SJCRH30 (cell line): Measurements from ENCODE around the gene NIPAL4. TPM values are rescaled to one million over a fixed set of nuclear protein-coding genes. Genes with fewer than 3 reads are reported as not detected.
A peak's percentile ranks its signal among the peaks of the same experiment; 100 is the strongest.
"Not testable (repeated sequence)": the region's sequence is repeated elsewhere in the genome, so short reads cannot be mapped to it uniquely, and the experiment has no call there.

Experiments used
- DNase-seq, 2 experiments: peaks; one replicate each; pipeline ENCODE4 v3.0.0-alpha.2; 2015 to 2020
- H3K27ac ChIP-seq: fragments of 250-450 bp; sonication (Bioruptor Pico); 2 replicates; pipeline ENCODE4 v1.5.1; 2020; ENCODE audit warnings: mild to moderate bottlenecking, moderate library complexity
- H3K27me3 ChIP-seq: fragments of 250-450 bp; sonication (Bioruptor Pico); 2 replicates; pipeline ENCODE4 v1.5.1; 2020; ENCODE audit warnings: mild to moderate bottlenecking, moderate library complexity
- H3K36me3 ChIP-seq: fragments of 250-450 bp; sonication (Bioruptor Pico); 2 replicates; pipeline ENCODE4 v1.5.1; 2020; ENCODE audit warnings: mild to moderate bottlenecking, moderate library complexity
- H3K4me1 ChIP-seq: fragments of 250-450 bp; sonication (Bioruptor Pico); 2 replicates; pipeline ENCODE4 v1.5.1; 2020; ENCODE audit warnings: mild to moderate bottlenecking, moderate library complexity
- H3K4me3 ChIP-seq: fragments of 250-450 bp; sonication (Bioruptor Pico); 2 replicates; pipeline ENCODE4 v1.5.1; 2020; ENCODE audit warnings: mild to moderate bottlenecking, moderate library complexity
- H3K9me3 ChIP-seq: fragments of 250-450 bp; sonication (Bioruptor Pico); replicated peaks from 2 replicates; pipeline ENCODE4 v1.5.1; 2020; ENCODE audit warnings: mild to moderate bottlenecking, moderate library complexity
- total RNA-seq: library from RNA; depleted of rRNA; stranded (reverse); fragments of >200 nt; shearing (Covaris generic); gene quantifications from 2 replicates; pipeline ENCODE4 v1.2.3, GENCODE V29; 2014

Gene NIPAL4
- total RNA-seq, 1 experiment from 2014 or later: not detected

- H3K9me3 ChIP-seq: no peaks in the 10 kb centered on the region
- H3K27ac ChIP-seq: no peak overlapping the region
- H3K4me1 ChIP-seq: no peaks in the 10 kb centered on the region
- H3K36me3 ChIP-seq: peaks cover 9% of the 10 kb centered on the region
- no peaks in the 10 kb centered on the region for H3K27me3 ChIP-seq
- no peak overlapping the region for H3K4me3 ChIP-seq
- DNase-seq: no peak
Measured at GRCh38 chr5:157473383-157474320, 13.6 kb downstream of the NIPAL4 start.

GRCh38 chr5:157475432-157475831 lies 15.4 kb downstream of the NIPAL4 start:
- Histone ChIP-seq H3K27me3 (no peaks in the 10 kb centered on the region), H3K36me3 (peaks cover 12% of the 10 kb centered on the region), H3K27ac (no peak overlapping the region), H3K9me3 (no peaks in the 10 kb centered on the region), H3K4me1 (no peaks in the 10 kb centered on the region), H3K4me3 (no peak overlapping the region)
- DNase-seq: no peak

- Histone ChIP-seq H3K4me1 (no peaks in the 10 kb centered on the region), H3K36me3 (peaks cover 25% of the 10 kb centered on the region), H3K4me3 (no peak overlapping the region), H3K27ac (no peak overlapping the region), H3K9me3 (no peaks in the 10 kb centered on the region), H3K27me3 (no peaks in the 10 kb centered on the region)
- peak; percentile 33 to 83 for DNase-seq
Measured at GRCh38 chr5:157476702-157477408, 16.8 kb downstream of the NIPAL4 start.

- Histone ChIP-seq H3K9me3 (no peaks in the 10 kb centered on the region), H3K4me3 (no peak overlapping the region), H3K4me1 (no peaks in the 10 kb centered on the region), H3K27ac (no peak overlapping the region), H3K36me3 (peaks cover 33% of the 10 kb centered on the region), H3K27me3 (no peaks in the 10 kb centered on the region)
- no peak for DNase-seq
Measured at GRCh38 chr5:157477814-157478494, 17.9 kb downstream of the NIPAL4 start.

- Histone ChIP-seq H3K4me3 (no peak overlapping the region), H3K36me3 (peaks cover 37% of the 10 kb centered on the region), H3K4me1 (no peaks in the 10 kb centered on the region), H3K27me3 (no peaks in the 10 kb centered on the region), H3K27ac (no peak overlapping the region), H3K9me3 (no peaks in the 10 kb centered on the region)
- no peak for DNase-seq
Measured at GRCh38 chr5:157478726-157479125, 18.7 kb downstream of the NIPAL4 start.

GRCh38 chr5:157479166-157479565 lies 19.2 kb downstream of the NIPAL4 start:
- peaks cover 39% of the 10 kb centered on the region for H3K36me3 ChIP-seq
- H3K4me1 ChIP-seq: no peaks in the 10 kb centered on the region
- no peak overlapping the region for H3K4me3 ChIP-seq
- H3K27ac ChIP-seq: no peak overlapping the region
- H3K27me3 ChIP-seq: no peaks in the 10 kb centered on the region
- no peaks in the 10 kb centered on the region for H3K9me3 ChIP-seq
- no peak for DNase-seq

GRCh38 chr5:157479612-157480510 lies 19.8 kb downstream of the NIPAL4 start:
- Histone ChIP-seq H3K4me3 (no peak overlapping the region), H3K27ac (no peak overlapping the region), H3K27me3 (no peaks in the 10 kb centered on the region), H3K36me3 (peaks cover 45% of the 10 kb centered on the region), H3K9me3 (no peaks in the 10 kb centered on the region), H3K4me1 (no peaks in the 10 kb centered on the region)
- no peak for DNase-seq

GRCh38 chr5:157481265-157481664 lies 21.3 kb downstream of the NIPAL4 start:
- Histone ChIP-seq H3K9me3 (no peaks in the 10 kb centered on the region), H3K4me1 (no peaks in the 10 kb centered on the region), H3K4me3 (no peak overlapping the region), H3K27ac (no peak overlapping the region), H3K36me3 (peaks cover 53% of the 10 kb centered on the region), H3K27me3 (no peaks in the 10 kb centered on the region)
- DNase-seq: no peak

- Histone ChIP-seq H3K27ac (no peak overlapping the region), H3K36me3 (peaks cover 54% of the 10 kb centered on the region), H3K4me3 (no peak overlapping the region), H3K4me1 (no peaks in the 10 kb centered on the region), H3K27me3 (no peaks in the 10 kb centered on the region), H3K9me3 (no peaks in the 10 kb centered on the region)
- DNase-seq: no peak
Measured at GRCh38 chr5:157481666-157482065, 21.7 kb downstream of the NIPAL4 start.

- DNase-seq, H3K4me3 ChIP-seq, H3K9me3 ChIP-seq, H3K4me1 ChIP-seq, H3K27ac ChIP-seq, H3K27me3 ChIP-seq: not testable (repeated sequence)
- peaks cover 62% of the 10 kb centered on the region for H3K36me3 ChIP-seq
Measured at GRCh38 chr5:157482702-157483101, 22.7 kb downstream of the NIPAL4 start.

- Histone ChIP-seq H3K36me3 (peaks cover 74% of the 10 kb centered on the region), H3K4me3 (no peak overlapping the region), H3K9me3 (no peaks in the 10 kb centered on the region), H3K27me3 (no peaks in the 10 kb centered on the region), H3K27ac (no peak overlapping the region), H3K4me1 (no peaks in the 10 kb centered on the region)
- DNase-seq: peak in 1 of 2 experiments; percentile 27
Measured at GRCh38 chr5:157484768-157485167, 24.8 kb downstream of the NIPAL4 start.

- H3K27me3 ChIP-seq: no peaks in the 10 kb centered on the region
- no peaks in the 10 kb centered on the region for H3K9me3 ChIP-seq
- no peak for DNase-seq
- no peak overlapping the region for H3K27ac ChIP-seq
- no peaks in the 10 kb centered on the region for H3K4me1 ChIP-seq
- H3K4me3 ChIP-seq: no peak overlapping the region
- H3K36me3 ChIP-seq: peaks cover 76% of the 10 kb centered on the region
Measured at GRCh38 chr5:157485340-157485739, 25.3 kb downstream of the NIPAL4 start.

- H3K27ac ChIP-seq: no peak overlapping the region
- H3K9me3 ChIP-seq: no peaks in the 10 kb centered on the region
- peaks cover 74% of the 10 kb centered on the region for H3K36me3 ChIP-seq
- no peak for DNase-seq
- no peaks in the 10 kb centered on the region for H3K27me3 ChIP-seq
- no peaks in the 10 kb centered on the region for H3K4me1 ChIP-seq
- H3K4me3 ChIP-seq: no peak overlapping the region
Measured at GRCh38 chr5:157485811-157486210, 25.8 kb downstream of the NIPAL4 start.

GRCh38 chr5:157486221-157486681 lies 26.2 kb downstream of the NIPAL4 start:
- no peak overlapping the region for H3K4me3 ChIP-seq
- peaks cover 74% of the 10 kb centered on the region for H3K36me3 ChIP-seq
- no peak overlapping the region for H3K27ac ChIP-seq
- no peaks in the 10 kb centered on the region for H3K9me3 ChIP-seq
- DNase-seq: no peak
- H3K4me1 ChIP-seq: no peaks in the 10 kb centered on the region
- no peaks in the 10 kb centered on the region for H3K27me3 ChIP-seq
